Prostate gland (tissue), 2 donors: ENCODE measurements around the gene METTL27.

Experiments used
- POLR2A ChIP-seq: fragments of 450-650 bp; IDR thresholded peaks from one replicate; pipeline ENCODE4 v1.6.1; 2016; ENCODE audit warnings: antibody characterized with exemption, mild to moderate bottlenecking
- POLR2AphosphoS5 ChIP-seq: sonication (generic); formaldehyde crosslinking; IDR thresholded peaks from one replicate; pipeline ENCODE4 v1.6.1; 2017; ENCODE audit warnings: antibody characterized with exemption
- TF ChIP-seq, protein P1 (sequence below), 4 experiments: fragments of 200-600 bp in 2 of 4; fragments of 450-650 bp in 2 of 4; sonication (generic) in 2 of 4; IDR thresholded peaks; 1 replicate in 3 of 4; 2 replicates in 1 of 4; pipeline ENCODE4 v1.5.1; 2016 to 2019; ENCODE audit warnings: antibody characterized with exemption in 4 of 4, mild to moderate bottlenecking in 2 of 4, moderate library complexity in 2 of 4

DNA sequence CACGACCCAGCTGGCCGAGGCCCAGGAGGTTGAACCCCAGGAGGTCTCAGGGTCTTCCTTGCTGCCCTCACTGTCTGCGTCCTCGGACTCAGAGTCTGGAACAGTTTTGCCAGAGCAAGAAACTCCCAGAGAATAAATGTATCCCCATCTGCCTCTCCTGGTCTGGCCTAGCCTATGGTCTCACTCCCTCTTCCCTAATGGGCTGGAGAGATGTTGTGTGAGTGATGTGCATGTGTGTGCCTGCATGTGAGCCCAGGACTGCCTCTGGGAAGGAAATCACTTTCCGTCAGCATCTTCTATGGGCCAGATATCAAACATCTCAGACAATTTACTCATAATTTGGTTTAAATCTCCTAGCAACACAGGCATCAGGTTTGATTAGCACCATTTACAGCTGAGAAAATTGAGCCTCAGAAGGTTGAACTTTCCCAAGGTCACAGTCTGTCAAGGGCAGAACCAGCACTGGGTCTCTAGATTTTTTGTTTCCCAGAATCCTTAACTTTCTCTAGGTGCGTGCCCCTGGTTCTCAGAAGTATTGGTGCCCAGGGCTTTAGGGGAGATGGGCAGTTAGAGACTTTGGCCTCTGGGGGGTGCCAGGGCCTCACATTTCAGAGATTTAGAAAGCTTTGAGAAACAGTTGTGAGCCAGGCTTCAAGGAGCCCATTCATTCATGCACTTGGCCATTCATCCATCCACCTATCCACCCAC is 23.6 kb upstream of the METTL27 start:
- no peak for TF ChIP-seq POLR2A
- no peak for TF ChIP-seq POLR2AphosphoS5
- TF ChIP-seq, protein P1, sequence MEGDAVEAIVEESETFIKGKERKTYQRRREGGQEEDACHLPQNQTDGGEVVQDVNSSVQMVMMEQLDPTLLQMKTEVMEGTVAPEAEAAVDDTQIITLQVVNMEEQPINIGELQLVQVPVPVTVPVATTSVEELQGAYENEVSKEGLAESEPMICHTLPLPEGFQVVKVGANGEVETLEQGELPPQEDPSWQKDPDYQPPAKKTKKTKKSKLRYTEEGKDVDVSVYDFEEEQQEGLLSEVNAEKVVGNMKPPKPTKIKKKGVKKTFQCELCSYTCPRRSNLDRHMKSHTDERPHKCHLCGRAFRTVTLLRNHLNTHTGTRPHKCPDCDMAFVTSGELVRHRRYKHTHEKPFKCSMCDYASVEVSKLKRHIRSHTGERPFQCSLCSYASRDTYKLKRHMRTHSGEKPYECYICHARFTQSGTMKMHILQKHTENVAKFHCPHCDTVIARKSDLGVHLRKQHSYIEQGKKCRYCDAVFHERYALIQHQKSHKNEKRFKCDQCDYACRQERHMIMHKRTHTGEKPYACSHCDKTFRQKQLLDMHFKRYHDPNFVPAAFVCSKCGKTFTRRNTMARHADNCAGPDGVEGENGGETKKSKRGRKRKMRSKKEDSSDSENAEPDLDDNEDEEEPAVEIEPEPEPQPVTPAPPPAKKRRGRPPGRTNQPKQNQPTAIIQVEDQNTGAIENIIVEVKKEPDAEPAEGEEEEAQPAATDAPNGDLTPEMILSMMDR (IDR thresholded peaks at IDR 0.05) = peak; percentile 43 to 72 (median 54)
